Cardiac muscle cell (in vitro differentiated cells and primary cell): Measurements from ENCODE around the gene SLF2. TPM values are rescaled to one million over a fixed set of nuclear protein-coding genes. Genes with fewer than 3 reads are reported as not detected.

Source experiments
- DNase-seq, 2 donors: peaks; one replicate each; pipeline versions ENCODE4 v3.0.0 to v3.0.0-alpha.2; 2010 to 2017; ENCODE audit warnings: low read depth in 1 of 2, low spot score in 1 of 2
- H3K27ac ChIP-seq: fragments of 200-600 bp; sonication (generic); 2 replicates; pipeline ENCODE4 v1.5.1; 2016
- H3K27me3 ChIP-seq: fragments of 200-600 bp; sonication (generic); 2 replicates; pipeline ENCODE4 v1.6.0; 2016; ENCODE audit warnings: control low read depth
- H3K36me3 ChIP-seq: fragments of 200-600 bp; sonication (generic); 2 replicates; pipeline ENCODE4 v1.5.1; 2016; ENCODE audit warnings: control low read depth
- H3K4me1 ChIP-seq: fragments of 200-600 bp; sonication (generic); 2 replicates; pipeline ENCODE4 v1.8.1; 2017; ENCODE audit warnings: low read depth, mild to moderate bottlenecking, mixed run types
- H3K4me3 ChIP-seq: fragments of 200-600 bp; sonication (generic); 2 replicates; pipeline ENCODE4 v1.5.1; 2016; ENCODE audit warnings: mild to moderate bottlenecking
- H3K9me3 ChIP-seq: fragments of 200-600 bp; sonication (generic); 2 replicates; pipeline ENCODE4 v1.5.1; 2017; ENCODE audit warnings: low read depth, mild to moderate bottlenecking, control low read depth
- polyA plus RNA-seq: library from polyadenylated mRNA; unstranded; fragments of >200 nt; fragmentation: Nextera tagmentation; extraction: Ambion mirVana; gene quantifications from 2 replicates; pipeline ENCODE4 v1.2.1, GENCODE V29; 2016
- total RNA-seq: library from RNA; depleted of rRNA; stranded (reverse); fragments of >200 nt; gene quantifications from 2 replicates; pipeline ENCODE4 v1.2.3, GENCODE V29; 2016
- TF ChIP-seq, protein P1 (sequence below): IDR thresholded peaks from 2 replicates; pipeline ENCODE4 v1.5.1; 2012; ENCODE audit warnings: low read depth, mild to moderate bottlenecking, low read length

Gene SLF2
- total and polyA plus RNA-seq, 2 experiments from 2014 or later, result 33.7 to 37.8 TPM

DNA sequence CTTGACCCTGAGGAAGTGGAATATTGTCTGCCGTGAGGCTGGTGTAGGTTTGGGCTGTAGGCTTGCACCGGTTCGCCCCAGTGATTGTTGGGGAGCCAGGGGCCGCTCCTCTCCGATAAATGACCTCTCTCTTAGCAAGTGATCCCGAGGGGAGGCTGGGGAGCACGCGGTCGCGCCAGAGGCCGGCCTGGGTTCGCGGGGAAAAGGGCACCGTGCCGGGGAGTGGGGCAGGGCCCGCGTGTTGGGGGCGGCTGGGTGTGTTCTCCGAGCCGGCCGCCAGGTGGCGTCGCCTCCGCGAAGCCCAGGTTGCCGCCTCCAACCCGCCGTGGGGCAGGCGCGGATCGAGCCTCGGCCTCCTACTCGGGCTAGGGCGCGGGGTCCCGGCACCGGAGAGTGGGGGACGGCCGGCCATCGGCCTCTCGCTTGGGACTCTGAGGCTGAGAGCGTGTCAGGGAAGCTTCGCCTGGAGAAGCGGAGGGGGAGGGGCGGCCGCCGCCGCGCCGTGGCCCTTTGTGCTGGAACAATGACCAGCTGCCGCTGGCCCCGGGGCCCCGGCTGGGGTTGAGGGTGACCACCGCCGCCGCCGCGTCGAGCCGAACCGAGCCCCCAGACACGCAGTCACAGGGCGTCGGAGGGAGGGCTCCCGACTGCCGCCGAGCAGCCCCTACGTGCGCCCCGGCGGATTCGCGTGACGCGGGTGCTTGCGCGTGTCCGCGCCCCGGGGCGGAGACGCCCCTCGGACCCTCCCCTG lies 86.4 kb downstream of the SLF2 start:
- Histone ChIP-seq H3K4me1 (peaks cover 14% of the 10 kb centered on the region), H3K27ac (peak overlapping the region; percentile 99), H3K4me3 (peak overlapping the region; percentile 73), H3K27me3 (no peaks in the 10 kb centered on the region), H3K36me3 (peaks cover 12% of the 10 kb centered on the region), H3K9me3 (no peaks in the 10 kb centered on the region)
- DNase-seq, result peak; percentile 84 to 86
- TF ChIP-seq, protein P1, sequence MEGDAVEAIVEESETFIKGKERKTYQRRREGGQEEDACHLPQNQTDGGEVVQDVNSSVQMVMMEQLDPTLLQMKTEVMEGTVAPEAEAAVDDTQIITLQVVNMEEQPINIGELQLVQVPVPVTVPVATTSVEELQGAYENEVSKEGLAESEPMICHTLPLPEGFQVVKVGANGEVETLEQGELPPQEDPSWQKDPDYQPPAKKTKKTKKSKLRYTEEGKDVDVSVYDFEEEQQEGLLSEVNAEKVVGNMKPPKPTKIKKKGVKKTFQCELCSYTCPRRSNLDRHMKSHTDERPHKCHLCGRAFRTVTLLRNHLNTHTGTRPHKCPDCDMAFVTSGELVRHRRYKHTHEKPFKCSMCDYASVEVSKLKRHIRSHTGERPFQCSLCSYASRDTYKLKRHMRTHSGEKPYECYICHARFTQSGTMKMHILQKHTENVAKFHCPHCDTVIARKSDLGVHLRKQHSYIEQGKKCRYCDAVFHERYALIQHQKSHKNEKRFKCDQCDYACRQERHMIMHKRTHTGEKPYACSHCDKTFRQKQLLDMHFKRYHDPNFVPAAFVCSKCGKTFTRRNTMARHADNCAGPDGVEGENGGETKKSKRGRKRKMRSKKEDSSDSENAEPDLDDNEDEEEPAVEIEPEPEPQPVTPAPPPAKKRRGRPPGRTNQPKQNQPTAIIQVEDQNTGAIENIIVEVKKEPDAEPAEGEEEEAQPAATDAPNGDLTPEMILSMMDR, result peak; percentile 78

DNA sequence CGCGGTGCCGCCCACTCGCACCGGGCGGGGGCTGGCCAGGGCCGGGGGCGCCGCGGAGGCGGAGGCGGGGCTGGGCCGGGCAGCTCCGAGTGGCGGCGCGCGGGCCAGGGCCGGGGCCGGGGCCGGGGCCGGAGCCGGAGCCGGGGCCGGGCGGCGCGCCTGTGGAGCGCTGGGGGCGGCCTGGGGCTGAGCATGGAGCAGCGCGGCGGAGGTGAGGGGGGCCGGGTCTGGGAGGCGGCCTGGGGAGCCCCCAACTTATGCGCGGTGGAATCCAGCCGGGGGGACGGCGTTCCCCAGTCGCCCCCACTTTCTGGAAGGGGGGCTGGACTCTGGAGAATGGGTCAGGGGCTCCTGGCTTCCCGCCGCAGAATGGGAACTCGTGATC lies 87.0 kb downstream of the SLF2 start, which contains the start of gene LZTS2:
Gene LZTS2, plus strand, starts transcription at position 67 of the 385 bp plus-strand sequence. CDS start 2,731 bp downstream, outside the sequence.
- peaks cover 18% of the 10 kb centered on the region for H3K36me3 ChIP-seq
- H3K27ac ChIP-seq, result peak within 1 kb of the TSS; percentile 99
- TF ChIP-seq, protein P1, result no peak
- H3K27me3 ChIP-seq, result no peaks in the 10 kb centered on the region
- peaks cover 14% of the 10 kb centered on the region for H3K4me1 ChIP-seq
- peak within 1 kb of the TSS; percentile 73 for H3K4me3 ChIP-seq
- H3K9me3 ChIP-seq, result no peaks in the 10 kb centered on the region
- no peak for DNase-seq

DNA sequence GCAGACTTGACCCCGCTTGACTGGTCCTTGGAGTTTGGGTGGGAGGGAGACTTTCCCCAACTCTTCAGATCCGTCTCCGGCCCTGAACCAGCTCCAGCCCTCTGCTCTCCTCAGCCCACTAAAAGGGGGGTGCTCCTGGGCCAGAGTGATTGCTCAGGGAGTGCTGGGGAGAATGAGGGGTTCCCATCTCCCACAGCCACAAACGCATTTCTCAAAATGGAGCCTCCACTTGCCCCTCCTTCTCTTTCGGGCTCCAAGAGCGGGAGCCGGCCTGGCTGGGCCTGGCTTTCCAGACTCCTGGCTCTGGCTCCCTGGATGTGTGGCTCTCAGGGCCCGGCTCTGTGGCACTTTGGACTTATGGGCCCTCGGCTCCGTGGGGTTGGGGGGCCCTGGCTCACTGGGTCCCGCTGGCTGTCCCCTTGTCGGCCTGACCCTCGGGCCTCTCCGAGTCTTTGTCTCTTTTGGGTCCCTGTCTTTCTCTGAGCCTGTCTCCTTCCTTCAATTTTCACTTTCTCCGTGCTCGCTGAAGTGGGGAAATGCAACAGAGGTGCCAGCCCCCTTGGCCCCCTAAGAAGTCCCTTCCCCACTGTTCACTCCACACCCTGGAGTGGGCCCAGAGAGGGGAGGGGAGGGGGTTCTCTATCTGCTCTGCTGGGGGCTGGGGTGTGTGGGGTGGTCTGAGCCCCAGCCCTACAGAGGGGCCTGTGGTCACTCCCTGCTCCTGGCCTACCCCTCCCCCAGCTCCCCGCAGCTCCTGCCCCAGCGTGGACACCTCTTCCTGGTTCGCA lies 87.6 kb downstream of the SLF2 start:
- TF ChIP-seq, protein P1, result no peak
- peak overlapping the region; percentile 99 for H3K27ac ChIP-seq
- DNase-seq, result peak in 1 of 2 donors; percentile 55
- no peaks in the 10 kb centered on the region for H3K9me3 ChIP-seq
- H3K4me3 ChIP-seq, result peak overlapping the region; percentile 73
- H3K4me1 ChIP-seq, result peaks cover 14% of the 10 kb centered on the region
- H3K36me3 ChIP-seq, result peaks cover 23% of the 10 kb centered on the region
- H3K27me3 ChIP-seq, result no peaks in the 10 kb centered on the region

DNA sequence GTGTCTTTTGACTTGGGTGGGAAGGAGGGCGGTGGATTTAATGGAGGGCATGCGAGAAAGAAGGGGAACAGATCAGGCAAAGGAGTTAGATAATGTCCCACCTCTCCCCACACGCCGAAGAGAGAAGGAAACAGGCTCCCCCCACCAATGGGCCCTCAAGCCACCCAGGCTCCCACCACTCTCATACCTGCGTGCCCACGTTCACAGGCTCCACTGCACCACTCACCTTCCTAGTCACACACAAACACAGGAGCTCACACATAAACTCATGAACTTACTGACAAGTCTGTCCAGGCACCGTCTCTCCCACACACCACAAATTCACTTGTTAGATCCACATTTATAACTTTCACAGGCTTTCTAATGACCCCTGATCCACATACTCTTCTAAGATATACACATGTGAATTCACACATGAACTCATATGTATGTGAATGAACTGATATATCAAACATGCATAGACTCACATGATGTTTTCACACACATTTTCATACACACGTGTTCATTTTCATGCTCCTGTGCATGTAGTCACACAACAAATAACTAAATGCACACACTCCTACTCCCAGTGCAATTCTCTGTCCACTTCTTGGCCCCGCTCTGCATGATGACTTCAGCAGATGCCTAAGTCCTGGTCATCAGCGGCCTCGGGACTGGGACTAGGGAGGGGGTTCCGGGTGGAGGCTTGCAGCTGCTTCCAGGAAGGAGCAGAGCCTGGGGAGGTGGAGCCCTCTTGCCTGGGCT lies 88.3 kb downstream of the SLF2 start:
- peak overlapping the region; percentile 73 for H3K4me3 ChIP-seq
- peaks cover 14% of the 10 kb centered on the region for H3K4me1 ChIP-seq
- DNase-seq, result peak; percentile 21 to 92
- peak overlapping the region; percentile 99 for H3K27ac ChIP-seq
- H3K9me3 ChIP-seq, result no peaks in the 10 kb centered on the region
- H3K27me3 ChIP-seq, result no peaks in the 10 kb centered on the region
- peaks cover 31% of the 10 kb centered on the region for H3K36me3 ChIP-seq
- TF ChIP-seq, protein P1, result no peak

DNA sequence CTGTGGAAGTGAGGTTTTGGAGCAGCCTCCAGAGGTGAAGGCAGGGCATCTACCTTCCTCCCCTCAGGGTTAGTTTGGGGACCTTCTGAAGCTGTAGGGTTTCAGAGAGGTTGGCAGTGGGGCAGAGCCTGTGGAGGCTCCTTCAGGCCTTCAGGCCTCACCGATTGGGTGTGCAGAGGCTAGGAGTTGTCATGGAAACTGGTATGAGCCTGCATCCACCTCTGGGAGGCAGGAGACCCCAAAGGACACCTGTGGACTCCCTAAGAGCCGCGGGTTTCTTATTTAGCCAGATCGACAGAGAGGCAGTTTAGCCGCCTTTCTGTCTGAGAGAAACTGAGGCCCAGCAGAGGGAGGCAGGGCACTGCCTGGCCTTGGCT lies 88.9 kb downstream of the SLF2 start:
- peak overlapping the region; percentile 5 for H3K27ac ChIP-seq
- TF ChIP-seq, protein P1, result no peak
- peaks cover 37% of the 10 kb centered on the region for H3K36me3 ChIP-seq
- H3K27me3 ChIP-seq, result no peaks in the 10 kb centered on the region
- peaks cover 10% of the 10 kb centered on the region for H3K4me1 ChIP-seq
- no peak for DNase-seq
- H3K9me3 ChIP-seq, result no peaks in the 10 kb centered on the region
- H3K4me3 ChIP-seq, result no peak overlapping the region
